Stomach smooth muscle (tissue), 2 donors: ENCODE measurements around the gene ABLIM2.

Experiments
- H3K27ac ChIP-seq: one replicate; pipeline ENCODE4 v1.7.0; 2013; ENCODE audit warnings: mild to moderate bottlenecking, low read length, inconsistent platforms
- H3K27me3 ChIP-seq, 2 donors: one replicate each; pipeline ENCODE4 v1.7.0; 2013; ENCODE audit warnings: low read length in 2 of 2; ENCODE audit not compliant: insufficient read depth in 2 of 2, control insufficient read depth in 1 of 2
- H3K36me3 ChIP-seq, 2 donors: one replicate each; pipeline ENCODE4 v1.7.0; 2013; ENCODE audit warnings: low read length in 2 of 2; ENCODE audit not compliant: control insufficient read depth in 2 of 2, insufficient read depth in 2 of 2
- H3K4me1 ChIP-seq: one replicate; pipeline ENCODE4 v1.7.0; 2013; ENCODE audit warnings: low read length; ENCODE audit not compliant: control insufficient read depth, insufficient read depth
- H3K4me3 ChIP-seq, 2 donors: one replicate each; pipeline ENCODE4 v1.7.0; 2013; ENCODE audit warnings: low read length in 2 of 2
- H3K9ac ChIP-seq, 2 donors: one replicate each; pipeline ENCODE4 v1.7.0; 2013; ENCODE audit warnings: low read length in 2 of 2, mild to moderate bottlenecking in 1 of 2
- H3K9me3 ChIP-seq, 2 donors: one replicate each; pipeline ENCODE4 v1.7.0; 2013; ENCODE audit warnings: low read length in 2 of 2; ENCODE audit not compliant: control insufficient read depth in 2 of 2
- donor health status: healthy.
- donor health status: Pancreatic carcinoma.

ABLIM2 gene

GRCh38 chr4:8117278-8117682, 41.3 kb downstream of the ABLIM2 start:
- H3K4me3 ChIP-seq = no peak overlapping the region
- no peaks in the 10 kb centered on the region for H3K9me3 ChIP-seq
- H3K27me3 ChIP-seq = no peaks in the 10 kb centered on the region
- peaks cover 8% of the 10 kb centered on the region for H3K4me1 ChIP-seq
- no peak overlapping the region for H3K9ac ChIP-seq
- no peaks in the 10 kb centered on the region for H3K36me3 ChIP-seq
- H3K27ac ChIP-seq = no peak overlapping the region

DNA sequence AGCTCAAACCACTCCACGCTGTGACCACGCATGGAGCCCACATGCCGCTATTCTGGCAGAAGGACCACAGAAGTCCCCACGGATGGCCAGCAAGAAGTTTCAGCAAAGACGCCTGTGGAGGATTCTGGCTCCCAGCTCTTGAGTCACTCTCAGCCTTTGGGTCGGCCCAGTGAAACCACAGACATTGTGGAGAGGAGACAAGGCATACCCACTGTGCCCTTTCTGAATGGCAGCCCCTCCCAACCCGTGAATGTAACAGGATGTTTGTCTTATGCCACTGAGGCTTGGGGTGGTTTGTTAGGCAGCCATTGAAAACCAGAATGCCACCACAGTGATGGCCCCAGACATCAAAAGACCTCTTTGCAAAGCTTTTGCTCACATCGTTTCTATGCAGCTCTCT, 42.7 kb downstream of the ABLIM2 start:
- Histone ChIP-seq H3K27me3 (no peaks in the 10 kb centered on the region), H3K36me3 (no peaks in the 10 kb centered on the region), H3K9me3 (no peaks in the 10 kb centered on the region), H3K9ac (no peak overlapping the region), H3K4me1 (peaks cover 8% of the 10 kb centered on the region), H3K27ac (no peak overlapping the region), H3K4me3 (no peak overlapping the region)

- Histone ChIP-seq H3K27ac (no peak overlapping the region), H3K27me3 (no peaks in the 10 kb centered on the region), H3K9me3 (no peaks in the 10 kb centered on the region), H3K4me3 (no peak overlapping the region), H3K36me3 (no peaks in the 10 kb centered on the region), H3K9ac (no peak overlapping the region), H3K4me1 (peaks cover 8% of the 10 kb centered on the region)
Observed at GRCh38 chr4:8115203-8115520, 43.5 kb downstream of the ABLIM2 start.

DNA sequence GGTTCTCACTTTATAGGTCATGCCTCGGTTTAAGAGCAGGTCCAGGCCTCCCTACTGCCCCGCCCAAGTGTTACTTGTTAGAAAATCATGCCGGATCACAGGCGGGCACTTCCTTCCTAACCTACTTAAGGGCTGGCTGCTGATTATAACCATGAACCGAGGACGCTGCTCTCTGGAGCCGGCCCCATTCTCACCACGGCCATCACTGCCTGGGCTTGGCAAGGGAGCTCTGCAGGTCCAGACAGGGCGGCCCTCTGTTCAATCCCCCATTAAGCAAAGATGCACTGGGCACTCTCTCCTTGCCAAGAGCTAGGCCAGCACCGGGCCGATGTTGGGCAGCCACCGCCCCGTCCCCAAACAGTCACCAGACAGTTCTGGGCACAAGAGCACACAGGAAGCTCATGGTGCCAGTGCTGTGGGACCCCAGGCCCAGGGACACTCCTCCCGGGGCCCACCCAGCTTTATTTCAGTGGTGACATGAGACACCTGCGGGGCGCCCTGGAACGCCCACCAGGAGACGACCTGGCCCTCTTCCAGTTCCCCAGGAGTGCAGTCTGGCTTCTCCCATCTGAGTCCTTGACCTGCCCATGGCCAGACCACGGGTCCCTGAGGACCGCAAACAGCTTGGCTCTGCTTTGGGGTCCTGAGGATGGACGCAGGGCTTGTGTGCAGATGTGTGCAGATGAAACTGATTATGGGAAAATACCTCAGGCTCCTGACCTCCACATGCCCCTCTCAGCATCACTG, 44.0 kb downstream of the ABLIM2 start:
- no peak overlapping the region for H3K27ac ChIP-seq
- H3K9ac ChIP-seq = no peak overlapping the region
- no peaks in the 10 kb centered on the region for H3K36me3 ChIP-seq
- H3K9me3 ChIP-seq = no peaks in the 10 kb centered on the region
- peaks cover 8% of the 10 kb centered on the region for H3K4me1 ChIP-seq
- H3K27me3 ChIP-seq = no peaks in the 10 kb centered on the region
- no peak overlapping the region for H3K4me3 ChIP-seq

DNA sequence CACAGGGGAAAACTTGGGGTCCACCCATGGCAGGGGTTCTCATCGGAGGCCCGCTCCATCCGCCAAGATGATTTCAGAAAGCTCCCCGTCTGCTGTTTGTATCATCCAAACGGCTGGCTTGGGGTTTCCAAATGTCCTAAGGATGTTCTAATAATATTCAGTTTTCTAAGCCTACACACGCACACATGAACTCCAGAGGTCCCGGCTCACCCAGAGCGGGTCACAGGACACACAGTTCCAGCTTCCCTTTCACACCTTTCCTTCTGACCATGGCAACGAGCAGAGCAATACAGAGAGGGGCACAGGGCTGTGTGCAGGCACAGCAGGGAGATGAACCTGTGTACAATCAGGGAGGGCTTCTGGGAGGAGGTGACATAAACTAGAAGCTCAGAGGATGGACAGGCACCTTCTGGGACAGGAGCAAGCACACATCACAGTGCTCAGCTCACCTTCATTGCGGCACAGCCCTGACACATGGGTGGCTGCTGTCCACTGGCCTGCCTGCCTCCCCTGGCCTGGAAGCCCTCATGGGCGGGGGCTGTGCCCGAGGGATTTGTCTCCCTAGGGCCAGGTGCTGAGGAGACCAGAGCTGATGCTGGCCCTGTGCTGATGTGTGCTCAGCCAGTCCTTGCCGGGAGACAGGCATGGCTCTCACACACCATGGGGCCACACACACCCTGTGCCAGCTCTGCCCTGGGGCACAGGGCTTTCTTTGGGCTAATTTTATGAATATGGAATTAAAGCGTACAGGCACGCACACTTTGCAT, 44.8 kb downstream of the ABLIM2 start:
- no peak overlapping the region for H3K27ac ChIP-seq
- H3K4me3 ChIP-seq = no peak overlapping the region
- no peaks in the 10 kb centered on the region for H3K27me3 ChIP-seq
- H3K9ac ChIP-seq = no peak overlapping the region
- H3K4me1 ChIP-seq = peaks cover 8% of the 10 kb centered on the region
- no peaks in the 10 kb centered on the region for H3K36me3 ChIP-seq
- no peaks in the 10 kb centered on the region for H3K9me3 ChIP-seq

DNA sequence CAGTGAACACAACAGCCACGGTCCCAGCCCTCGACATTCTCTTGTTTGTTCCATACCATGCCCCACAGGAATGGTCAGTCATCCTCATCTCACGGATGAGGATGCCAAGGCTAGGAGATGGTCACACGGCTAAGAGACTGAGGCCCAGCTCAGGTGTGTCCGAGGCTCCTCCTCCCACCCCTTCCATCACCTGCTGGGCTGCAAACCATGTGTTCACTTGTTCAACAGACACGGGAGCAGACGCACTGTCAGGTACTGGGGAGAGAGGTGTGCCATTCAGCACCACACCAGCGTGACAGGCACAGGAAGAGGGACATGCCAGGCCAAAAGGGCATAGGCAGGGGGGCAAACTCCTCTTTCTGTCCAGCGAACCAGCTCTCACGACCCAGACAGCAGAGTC, 45.9 kb downstream of the ABLIM2 start:
- Histone ChIP-seq H3K9ac (no peak overlapping the region), H3K27ac (no peak overlapping the region), H3K4me3 (no peak overlapping the region), H3K9me3 (no peaks in the 10 kb centered on the region), H3K36me3 (no peaks in the 10 kb centered on the region), H3K4me1 (peaks cover 8% of the 10 kb centered on the region), H3K27me3 (no peaks in the 10 kb centered on the region)

GRCh38 chr4:8112036-8112576, 46.5 kb downstream of the ABLIM2 start:
- Histone ChIP-seq H3K4me3 (no peak overlapping the region), H3K9ac (no peak overlapping the region), H3K9me3 (no peaks in the 10 kb centered on the region), H3K27ac (no peak overlapping the region), H3K27me3 (no peaks in the 10 kb centered on the region), H3K36me3 (no peaks in the 10 kb centered on the region), H3K4me1 (peaks cover 8% of the 10 kb centered on the region)

DNA sequence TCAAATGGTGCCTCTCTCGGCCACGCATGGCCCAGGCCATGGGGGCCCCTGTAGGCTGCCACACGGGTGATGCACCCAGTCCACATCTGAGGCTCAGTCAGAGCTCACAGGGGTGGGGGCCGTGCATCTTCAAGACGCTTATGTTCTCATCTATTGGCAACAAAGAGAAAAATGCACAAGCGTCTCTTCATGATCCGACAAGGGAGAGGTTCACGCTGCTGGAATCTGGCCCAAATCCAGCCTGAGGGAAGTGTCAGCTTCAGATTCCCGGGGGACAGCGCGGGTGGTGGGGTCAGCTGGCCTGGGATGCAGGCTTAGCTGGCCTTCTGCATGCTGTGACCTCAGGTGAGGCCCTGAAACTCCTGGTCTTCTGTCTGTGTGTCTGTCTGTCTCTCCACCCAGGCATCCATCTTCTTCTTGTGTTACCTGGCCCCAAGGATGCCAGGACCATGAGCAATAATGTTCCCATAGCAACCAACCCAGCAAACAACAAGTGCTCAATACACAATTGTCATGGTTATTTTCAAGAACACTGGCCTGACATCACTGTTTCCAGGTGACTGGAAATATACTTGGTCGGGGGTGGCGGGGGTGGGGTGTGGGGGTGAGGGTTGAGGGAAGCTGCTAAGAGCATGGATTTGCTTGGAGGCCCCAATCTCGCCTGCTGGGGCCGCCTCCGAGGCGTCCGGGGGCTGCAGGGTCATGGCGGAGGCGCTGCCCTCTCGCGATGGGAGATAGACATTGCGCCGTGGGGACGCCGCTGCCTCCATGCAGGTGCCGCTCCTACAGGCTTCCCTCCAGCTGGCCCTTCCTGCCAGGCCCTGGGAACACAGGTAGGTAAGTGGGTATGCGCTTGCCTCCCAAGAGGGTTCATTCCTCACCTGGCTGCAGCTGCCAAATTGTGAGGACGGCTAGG, 48.3 kb downstream of the ABLIM2 start:
- no peaks in the 10 kb centered on the region for H3K27me3 ChIP-seq
- no peak overlapping the region for H3K27ac ChIP-seq
- H3K36me3 ChIP-seq = no peaks in the 10 kb centered on the region
- no peak overlapping the region for H3K4me3 ChIP-seq
- H3K9me3 ChIP-seq = no peaks in the 10 kb centered on the region
- peaks cover 6% of the 10 kb centered on the region for H3K4me1 ChIP-seq
- no peak overlapping the region for H3K9ac ChIP-seq

GRCh38 chr4:8109406-8110065, 49.1 kb downstream of the ABLIM2 start:
- no peak overlapping the region for H3K9ac ChIP-seq
- no peak overlapping the region for H3K4me3 ChIP-seq
- no peaks in the 10 kb centered on the region for H3K27me3 ChIP-seq
- no peak overlapping the region for H3K27ac ChIP-seq
- no peaks in the 10 kb centered on the region for H3K9me3 ChIP-seq
- peaks cover 6% of the 10 kb centered on the region for H3K4me1 ChIP-seq
- no peaks in the 10 kb centered on the region for H3K36me3 ChIP-seq

GRCh38 chr4:8108991-8109390, 49.6 kb downstream of the ABLIM2 start:
- no peak overlapping the region for H3K27ac ChIP-seq
- H3K9ac ChIP-seq = no peak overlapping the region
- peaks cover 6% of the 10 kb centered on the region for H3K4me1 ChIP-seq
- no peaks in the 10 kb centered on the region for H3K9me3 ChIP-seq
- H3K27me3 ChIP-seq = no peaks in the 10 kb centered on the region
- no peaks in the 10 kb centered on the region for H3K36me3 ChIP-seq
- H3K4me3 ChIP-seq = no peak overlapping the region
